Brain microvascular endothelial cell (primary cell): ENCODE measurements around the gene GJB3.

Source experiments
- DNase-seq: peaks from one replicate; pipeline ENCODE4 v3.0.0-alpha.2; 2020
- H3K27ac ChIP-seq: fragments of 250-450 bp; sonication (Bioruptor Pico); 2 replicates; pipeline ENCODE4 v1.5.1; 2020; ENCODE audit warnings: mild to moderate bottlenecking, moderate library complexity
- H3K27me3 ChIP-seq: fragments of 250-450 bp; sonication (Bioruptor Pico); replicated peaks from 2 replicates; pipeline ENCODE4 v1.5.1; 2020; ENCODE audit warnings: mild to moderate bottlenecking
- H3K36me3 ChIP-seq: fragments of 250-450 bp; sonication (Bioruptor Pico); replicated peaks from 2 replicates; pipeline ENCODE4 v1.5.1; 2020; ENCODE audit warnings: mild to moderate bottlenecking
- H3K4me3 ChIP-seq: 2 replicates; pipeline ENCODE4 v1.5.1; 2011; ENCODE audit warnings: low read depth, mild to moderate bottlenecking, control low read depth, low read length, moderate library complexity
- in situ Hi-C: cut with HindIII; loops from 2 replicates; pipeline ENCODE4 v1.10.0; 2017; ENCODE audit warnings: low sequenced_read_pairs, low pct_ligation_motif_present
- TF ChIP-seq, protein P1 (sequence below): IDR thresholded peaks from 2 replicates; pipeline ENCODE4 v1.5.1; 2011; ENCODE audit warnings: low read depth, mild to moderate bottlenecking, moderate library complexity, low read length, control low read depth, inconsistent platforms; ENCODE audit errors: missing control alignments

GJB3 gene

DNA sequence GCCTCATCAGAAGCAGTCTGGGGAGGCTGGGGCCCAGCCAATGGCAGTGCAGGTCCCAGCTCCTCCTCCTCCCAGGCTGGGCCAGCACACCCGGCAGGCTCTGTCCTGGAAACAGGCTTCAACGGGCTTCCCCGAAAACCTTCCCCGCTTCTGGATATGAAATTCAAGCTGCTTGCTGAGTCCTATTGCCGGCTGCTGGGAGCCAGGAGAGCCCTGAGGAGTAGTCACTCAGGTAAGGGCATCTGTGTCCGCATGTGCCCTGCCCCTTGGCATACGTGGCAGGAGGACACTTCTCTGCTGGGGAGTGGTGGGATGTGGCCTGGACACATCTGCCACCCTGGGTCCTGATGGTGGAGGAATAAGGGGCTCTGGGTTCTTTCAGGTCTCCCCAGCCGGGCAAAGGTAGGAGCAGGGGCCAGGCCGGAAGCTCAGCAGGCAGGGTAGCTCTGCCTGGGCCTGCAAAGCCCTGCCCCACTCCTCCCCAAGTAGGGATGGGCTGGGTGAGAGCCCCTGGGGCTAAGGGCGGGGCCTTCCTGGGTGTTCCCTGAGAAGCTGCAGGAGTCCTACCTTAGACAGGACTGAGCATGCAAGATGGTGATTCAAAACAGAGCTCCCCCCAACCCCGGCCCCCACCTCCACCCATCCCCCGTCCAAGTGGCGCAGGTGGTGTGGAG is 25.9 kb upstream of the GJB3 start, which contains the start of gene GJB5:
GJB5 (plus strand) TSS at position 84 of the 674 bp plus-strand sequence. CDS start 2,284 bp downstream, outside the sequence.
- TF ChIP-seq, protein P1, sequence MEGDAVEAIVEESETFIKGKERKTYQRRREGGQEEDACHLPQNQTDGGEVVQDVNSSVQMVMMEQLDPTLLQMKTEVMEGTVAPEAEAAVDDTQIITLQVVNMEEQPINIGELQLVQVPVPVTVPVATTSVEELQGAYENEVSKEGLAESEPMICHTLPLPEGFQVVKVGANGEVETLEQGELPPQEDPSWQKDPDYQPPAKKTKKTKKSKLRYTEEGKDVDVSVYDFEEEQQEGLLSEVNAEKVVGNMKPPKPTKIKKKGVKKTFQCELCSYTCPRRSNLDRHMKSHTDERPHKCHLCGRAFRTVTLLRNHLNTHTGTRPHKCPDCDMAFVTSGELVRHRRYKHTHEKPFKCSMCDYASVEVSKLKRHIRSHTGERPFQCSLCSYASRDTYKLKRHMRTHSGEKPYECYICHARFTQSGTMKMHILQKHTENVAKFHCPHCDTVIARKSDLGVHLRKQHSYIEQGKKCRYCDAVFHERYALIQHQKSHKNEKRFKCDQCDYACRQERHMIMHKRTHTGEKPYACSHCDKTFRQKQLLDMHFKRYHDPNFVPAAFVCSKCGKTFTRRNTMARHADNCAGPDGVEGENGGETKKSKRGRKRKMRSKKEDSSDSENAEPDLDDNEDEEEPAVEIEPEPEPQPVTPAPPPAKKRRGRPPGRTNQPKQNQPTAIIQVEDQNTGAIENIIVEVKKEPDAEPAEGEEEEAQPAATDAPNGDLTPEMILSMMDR: no peak
- no peak within 1 kb of the TSS for H3K27ac ChIP-seq
- no peak for DNase-seq
- no peak within 1 kb of the TSS for H3K4me3 ChIP-seq
- no peaks in the 10 kb centered on the region for H3K27me3 ChIP-seq
- in situ Hi-C loops: no loop called here
- H3K36me3 ChIP-seq: no peaks in the 10 kb centered on the region

DNA sequence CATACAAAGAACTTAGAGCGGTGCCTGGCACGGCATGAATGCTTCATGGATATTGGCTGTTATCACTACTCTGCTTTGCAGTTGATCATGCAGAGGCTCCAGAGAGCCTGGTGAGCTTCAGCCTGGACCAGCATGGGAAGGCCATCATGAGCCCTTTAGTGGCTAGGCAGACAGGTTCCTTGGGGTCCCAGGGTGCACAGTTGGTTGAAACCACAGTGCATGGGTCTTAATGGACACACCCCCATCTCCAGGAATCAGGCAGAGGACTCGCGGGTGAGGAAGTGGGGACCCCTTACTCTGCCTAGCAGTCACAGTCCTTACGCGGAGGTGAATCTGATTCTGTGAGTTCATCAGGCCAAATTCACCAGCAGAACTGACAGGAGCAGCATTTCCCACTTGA is 25.1 kb upstream of the GJB3 start:
- TF ChIP-seq, protein P1: no peak
- H3K4me3 ChIP-seq: no peak overlapping the region
- H3K27ac ChIP-seq: no peak overlapping the region
- in situ Hi-C loops: no loop called here
- no peaks in the 10 kb centered on the region for H3K36me3 ChIP-seq
- DNase-seq: no peak
- H3K27me3 ChIP-seq: no peaks in the 10 kb centered on the region

DNA sequence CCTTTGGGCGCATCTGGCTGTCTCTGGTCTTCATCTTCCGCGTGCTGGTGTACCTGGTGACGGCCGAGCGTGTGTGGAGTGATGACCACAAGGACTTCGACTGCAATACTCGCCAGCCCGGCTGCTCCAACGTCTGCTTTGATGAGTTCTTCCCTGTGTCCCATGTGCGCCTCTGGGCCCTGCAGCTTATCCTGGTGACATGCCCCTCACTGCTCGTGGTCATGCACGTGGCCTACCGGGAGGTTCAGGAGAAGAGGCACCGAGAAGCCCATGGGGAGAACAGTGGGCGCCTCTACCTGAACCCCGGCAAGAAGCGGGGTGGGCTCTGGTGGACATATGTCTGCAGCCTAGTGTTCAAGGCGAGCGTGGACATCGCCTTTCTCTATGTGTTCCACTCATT is 23.6 kb upstream of the GJB3 start:
- no peak for DNase-seq
- in situ Hi-C loops: no loop called here
- Histone ChIP-seq H3K4me3 (no peak overlapping the region), H3K27ac (no peak overlapping the region), H3K36me3 (no peaks in the 10 kb centered on the region), H3K27me3 (no peaks in the 10 kb centered on the region)
- TF ChIP-seq, protein P1: no peak

DNA sequence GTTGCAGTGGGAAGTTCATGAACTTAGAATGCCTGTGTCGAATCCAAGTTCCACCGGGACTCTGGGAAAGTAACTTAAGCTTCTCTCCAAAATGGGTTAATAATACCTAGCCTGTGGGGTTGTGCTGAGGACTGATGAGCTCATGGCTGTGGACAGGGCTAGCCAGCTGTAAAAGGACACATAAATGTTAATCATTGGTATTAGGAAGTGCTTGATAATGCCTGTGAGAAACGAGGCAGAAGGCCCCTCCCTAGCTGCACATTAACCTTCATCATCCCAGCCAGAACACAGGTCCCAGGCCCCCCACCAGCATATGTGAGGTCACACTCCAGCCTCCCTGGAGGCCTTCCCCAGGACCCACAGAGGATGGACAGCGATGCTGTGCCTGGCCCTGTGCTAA is 22.3 kb upstream of the GJB3 start:
- TF ChIP-seq, protein P1: no peak
- DNase-seq: no peak
- in situ Hi-C loops: no loop called here
- Histone ChIP-seq H3K27me3 (no peaks in the 10 kb centered on the region), H3K27ac (no peak overlapping the region), H3K4me3 (no peak overlapping the region), H3K36me3 (no peaks in the 10 kb centered on the region)

DNA sequence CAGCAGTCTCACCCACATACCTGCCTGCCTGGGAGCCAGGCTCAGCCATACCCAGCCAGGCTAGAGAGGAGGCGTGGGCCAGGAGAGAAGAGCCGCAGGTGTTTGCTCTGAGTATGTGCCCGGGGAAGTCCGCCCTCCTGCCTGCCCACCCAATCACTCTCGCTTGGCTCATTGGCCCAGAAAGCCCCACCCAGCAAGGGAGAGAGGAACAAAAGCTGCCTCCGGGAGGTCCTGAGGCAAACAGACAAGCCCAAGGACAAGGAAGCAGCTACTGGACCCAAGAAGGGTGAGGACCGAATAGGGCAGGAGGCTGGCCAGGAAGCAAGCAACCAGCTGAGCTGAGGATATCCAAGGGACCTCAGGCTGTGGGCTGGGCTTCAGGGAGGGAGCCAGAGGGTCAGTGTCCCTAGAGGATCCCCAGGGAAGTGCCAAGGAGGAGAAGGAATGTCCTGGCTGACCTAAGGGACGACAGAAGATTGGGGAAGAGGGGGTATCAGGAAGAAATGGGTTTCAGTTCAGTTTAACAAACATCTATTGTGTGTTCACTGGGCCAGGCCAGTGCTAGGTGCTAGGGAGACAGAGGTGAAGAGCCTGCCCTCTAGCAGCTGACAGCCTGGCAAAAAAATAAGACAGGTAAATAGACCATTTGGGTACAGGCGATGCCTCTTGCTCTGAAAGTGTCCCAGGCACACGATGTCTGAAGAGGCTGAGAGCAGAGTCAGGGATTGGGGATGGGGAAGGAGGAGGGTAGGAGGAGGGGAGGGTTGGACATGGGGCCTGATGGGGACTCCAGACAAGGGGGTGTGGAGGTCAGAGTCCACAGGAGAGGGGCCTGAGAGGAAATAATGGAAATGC is 21.3 kb upstream of the GJB3 start, which contains the start of gene GJB4:
GJB4 (plus strand) TSS at position 238 of the 855 bp plus-strand sequence. CDS start 1,515 bp downstream, outside the sequence.
- no peak within 1 kb of the TSS for H3K27ac ChIP-seq
- TF ChIP-seq, protein P1: no peak
- H3K4me3 ChIP-seq: no peak within 1 kb of the TSS
- DNase-seq: no peak
- no peaks in the 10 kb centered on the region for H3K36me3 ChIP-seq
- H3K27me3 ChIP-seq: no peaks in the 10 kb centered on the region
- in situ Hi-C loops: no loop called here
